NCI-H774 (cell line): ENCODE data around the gene RPP25L.

ENCODE experiments used
- DNase-seq: peaks from one replicate; lab custom pipeline; 2025; lab: John Stamatoyannopoulos, UW

The RPP25L gene

GRCh38 chr9:34611251-34611810 is 566 bp downstream of the RPP25L start:
- DNase-seq = no peak

- DNase-seq = no peak
Observed at GRCh38 chr9:34610434-34611206, 1.3 kb downstream of the RPP25L start.

GRCh38 chr9:34607331-34607730 is 4.6 kb downstream of the RPP25L start:
- DNase-seq = no peak

GRCh38 chr9:34606905-34607304 is 5.0 kb downstream of the RPP25L start:
- no peak for DNase-seq

GRCh38 chr9:34606190-34606589 is 5.7 kb downstream of the RPP25L start:
- no peak for DNase-seq

GRCh38 chr9:34603610-34604231 is 8.2 kb downstream of the RPP25L start:
- DNase-seq = peak; percentile 33

GRCh38 chr9:34601937-34602573 is 9.8 kb downstream of the RPP25L start:
- no peak for DNase-seq

GRCh38 chr9:34600908-34601307 is 11.0 kb downstream of the RPP25L start:
- DNase-seq = no peak

GRCh38 chr9:34599546-34599945 is 12.4 kb downstream of the RPP25L start:
- no peak for DNase-seq

- no peak for DNase-seq
Observed at GRCh38 chr9:34594177-34594576, 17.7 kb downstream of the RPP25L start.

GRCh38 chr9:34592895-34593601 is 18.8 kb downstream of the RPP25L start:
- DNase-seq = no peak

- DNase-seq = no peak
Observed at GRCh38 chr9:34591917-34592866, 19.7 kb downstream of the RPP25L start.

GRCh38 chr9:34591248-34591916 is 20.5 kb downstream of the RPP25L start:
- DNase-seq = peak; percentile 45

- DNase-seq = no peak
Observed at GRCh38 chr9:34590381-34591247, 21.3 kb downstream of the RPP25L start.

GRCh38 chr9:34589636-34590380 is 22.1 kb downstream of the RPP25L start, which contains the start of gene CNTFR:
Gene CNTFR, minus strand, starts transcription at chr9:34589724. Its CDS starts 20,743 bp downstream, at chr9:34568981.
- no peak for DNase-seq

- DNase-seq = no peak
Observed at GRCh38 chr9:34588671-34589635, 22.9 kb downstream of the RPP25L start.

GRCh38 chr9:34587271-34587670 is 24.6 kb downstream of the RPP25L start:
- DNase-seq = no peak
